ENCODE data around the gene CLEC10A.

CLEC10A gene

DNA sequence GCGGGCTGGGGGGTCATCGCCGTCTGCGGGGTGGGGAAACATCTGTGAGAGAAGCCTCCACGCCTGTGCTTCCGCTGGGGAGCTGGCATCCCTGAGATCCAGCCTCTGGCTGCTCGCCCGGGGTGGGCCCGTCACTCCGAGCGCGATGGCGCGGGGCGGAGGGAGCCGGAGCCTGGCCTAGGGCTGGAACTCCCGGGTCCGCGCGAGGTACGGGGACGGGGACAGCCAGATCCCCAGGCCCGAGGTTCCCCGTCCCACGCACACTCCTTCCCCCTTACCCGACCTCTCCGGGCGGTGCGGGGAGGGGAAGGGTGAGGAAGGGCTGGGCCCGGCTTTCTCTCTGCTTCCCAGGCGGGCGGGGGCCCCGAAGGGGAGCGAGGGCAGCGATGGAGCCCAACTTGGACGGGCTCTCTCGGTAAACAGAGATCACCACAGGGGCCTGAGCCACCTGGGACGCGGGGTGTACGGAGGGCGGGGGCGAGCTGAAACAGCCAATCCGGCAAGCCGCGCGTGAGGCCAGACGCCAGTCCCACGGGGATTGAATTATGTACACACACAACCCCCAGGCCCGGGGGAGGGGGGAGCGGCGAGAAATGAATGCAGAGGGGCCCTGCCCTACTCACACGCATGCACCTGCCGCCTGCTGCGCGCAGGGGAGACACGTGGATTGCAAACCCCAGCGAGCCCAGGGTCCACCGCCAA lies 36.4 kb downstream of the CLEC10A start, which contains the start of gene SLC16A11 (continued):
- TF ChIP-seq, protein P1, sequence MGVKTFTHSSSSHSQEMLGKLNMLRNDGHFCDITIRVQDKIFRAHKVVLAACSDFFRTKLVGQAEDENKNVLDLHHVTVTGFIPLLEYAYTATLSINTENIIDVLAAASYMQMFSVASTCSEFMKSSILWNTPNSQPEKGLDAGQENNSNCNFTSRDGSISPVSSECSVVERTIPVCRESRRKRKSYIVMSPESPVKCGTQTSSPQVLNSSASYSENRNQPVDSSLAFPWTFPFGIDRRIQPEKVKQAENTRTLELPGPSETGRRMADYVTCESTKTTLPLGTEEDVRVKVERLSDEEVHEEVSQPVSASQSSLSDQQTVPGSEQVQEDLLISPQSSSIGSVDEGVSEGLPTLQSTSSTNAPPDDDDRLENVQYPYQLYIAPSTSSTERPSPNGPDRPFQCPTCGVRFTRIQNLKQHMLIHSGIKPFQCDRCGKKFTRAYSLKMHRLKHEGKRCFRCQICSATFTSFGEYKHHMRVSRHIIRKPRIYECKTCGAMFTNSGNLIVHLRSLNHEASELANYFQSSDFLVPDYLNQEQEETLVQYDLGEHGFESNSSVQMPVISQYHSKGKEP (tag by site-specific recombination; IDR thresholded peaks at IDR 0.05), result peak; percentile 53; the same call in 1 of the 2 replicates
- TF ChIP-seq, protein P2, sequence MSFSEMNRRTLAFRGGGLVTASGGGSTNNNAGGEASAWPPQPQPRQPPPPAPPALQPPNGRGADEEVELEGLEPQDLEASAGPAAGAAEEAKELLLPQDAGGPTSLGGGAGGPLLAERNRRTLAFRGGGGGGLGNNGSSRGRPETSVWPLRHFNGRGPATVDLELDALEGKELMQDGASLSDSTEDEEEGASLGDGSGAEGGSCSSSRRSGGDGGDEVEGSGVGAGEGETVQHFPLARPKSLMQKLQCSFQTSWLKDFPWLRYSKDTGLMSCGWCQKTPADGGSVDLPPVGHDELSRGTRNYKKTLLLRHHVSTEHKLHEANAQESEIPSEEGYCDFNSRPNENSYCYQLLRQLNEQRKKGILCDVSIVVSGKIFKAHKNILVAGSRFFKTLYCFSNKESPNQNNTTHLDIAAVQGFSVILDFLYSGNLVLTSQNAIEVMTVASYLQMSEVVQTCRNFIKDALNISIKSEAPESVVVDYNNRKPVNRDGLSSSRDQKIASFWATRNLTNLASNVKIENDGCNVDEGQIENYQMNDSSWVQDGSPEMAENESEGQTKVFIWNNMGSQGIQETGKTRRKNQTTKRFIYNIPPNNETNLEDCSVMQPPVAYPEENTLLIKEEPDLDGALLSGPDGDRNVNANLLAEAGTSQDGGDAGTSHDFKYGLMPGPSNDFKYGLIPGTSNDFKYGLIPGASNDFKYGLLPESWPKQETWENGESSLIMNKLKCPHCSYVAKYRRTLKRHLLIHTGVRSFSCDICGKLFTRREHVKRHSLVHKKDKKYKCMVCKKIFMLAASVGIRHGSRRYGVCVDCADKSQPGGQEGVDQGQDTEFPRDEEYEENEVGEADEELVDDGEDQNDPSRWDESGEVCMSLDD (tag by site-specific recombination; IDR thresholded peaks at IDR 0.05), result peak; percentile 13; the same call in 1 of the 2 replicates
- peak; percentile 86 for TF ChIP-seq ZBTB17 (tag by site-specific recombination; IDR thresholded peaks at IDR 0.05)
- TF ChIP-seq, protein P3, sequence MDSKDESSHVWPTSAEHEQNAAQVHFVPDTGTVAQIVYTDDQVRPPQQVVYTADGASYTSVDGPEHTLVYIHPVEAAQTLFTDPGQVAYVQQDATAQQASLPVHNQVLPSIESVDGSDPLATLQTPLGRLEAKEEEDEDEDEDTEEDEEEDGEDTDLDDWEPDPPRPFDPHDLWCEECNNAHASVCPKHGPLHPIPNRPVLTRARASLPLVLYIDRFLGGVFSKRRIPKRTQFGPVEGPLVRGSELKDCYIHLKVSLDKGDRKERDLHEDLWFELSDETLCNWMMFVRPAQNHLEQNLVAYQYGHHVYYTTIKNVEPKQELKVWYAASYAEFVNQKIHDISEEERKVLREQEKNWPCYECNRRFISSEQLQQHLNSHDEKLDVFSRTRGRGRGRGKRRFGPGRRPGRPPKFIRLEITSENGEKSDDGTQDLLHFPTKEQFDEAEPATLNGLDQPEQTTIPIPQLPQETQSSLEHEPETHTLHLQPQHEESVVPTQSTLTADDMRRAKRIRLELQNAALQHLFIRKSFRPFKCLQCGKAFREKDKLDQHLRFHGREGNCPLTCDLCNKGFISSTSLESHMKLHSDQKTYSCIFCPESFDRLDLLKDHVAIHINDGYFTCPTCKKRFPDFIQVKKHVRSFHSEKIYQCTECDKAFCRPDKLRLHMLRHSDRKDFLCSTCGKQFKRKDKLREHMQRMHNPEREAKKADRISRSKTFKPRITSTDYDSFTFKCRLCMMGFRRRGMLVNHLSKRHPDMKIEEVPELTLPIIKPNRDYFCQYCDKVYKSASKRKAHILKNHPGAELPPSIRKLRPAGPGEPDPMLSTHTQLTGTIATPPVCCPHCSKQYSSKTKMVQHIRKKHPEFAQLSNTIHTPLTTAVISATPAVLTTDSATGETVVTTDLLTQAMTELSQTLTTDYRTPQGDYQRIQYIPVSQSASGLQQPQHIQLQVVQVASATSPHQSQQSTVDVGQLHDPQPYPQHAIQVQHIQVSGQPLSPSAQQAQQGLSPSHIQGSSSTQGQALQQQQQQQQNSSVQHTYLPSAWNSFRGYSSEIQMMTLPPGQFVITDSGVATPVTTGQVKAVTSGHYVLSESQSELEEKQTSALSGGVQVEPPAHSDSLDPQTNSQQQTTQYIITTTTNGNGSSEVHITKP (tag by site-specific recombination; IDR thresholded peaks at IDR 0.05), result peak; percentile 47
- TF ChIP-seq, protein P4, sequence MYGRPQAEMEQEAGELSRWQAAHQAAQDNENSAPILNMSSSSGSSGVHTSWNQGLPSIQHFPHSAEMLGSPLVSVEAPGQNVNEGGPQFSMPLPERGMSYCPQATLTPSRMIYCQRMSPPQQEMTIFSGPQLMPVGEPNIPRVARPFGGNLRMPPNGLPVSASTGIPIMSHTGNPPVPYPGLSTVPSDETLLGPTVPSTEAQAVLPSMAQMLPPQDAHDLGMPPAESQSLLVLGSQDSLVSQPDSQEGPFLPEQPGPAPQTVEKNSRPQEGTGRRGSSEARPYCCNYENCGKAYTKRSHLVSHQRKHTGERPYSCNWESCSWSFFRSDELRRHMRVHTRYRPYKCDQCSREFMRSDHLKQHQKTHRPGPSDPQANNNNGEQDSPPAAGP (tag by site-specific recombination; IDR thresholded peaks at IDR 0.05), result peak; percentile 67; the same call in 1 of the 2 replicates
- no peak for TF ChIP-seq ZNF146 (tag by site-specific recombination; IDR thresholded peaks at IDR 0.05)
- peak; percentile 86 for TF ChIP-seq ZNF341 (tag by site-specific recombination; IDR thresholded peaks at IDR 0.05; ENCODE audit: low read depth)
- TF ChIP-seq, protein P5, sequence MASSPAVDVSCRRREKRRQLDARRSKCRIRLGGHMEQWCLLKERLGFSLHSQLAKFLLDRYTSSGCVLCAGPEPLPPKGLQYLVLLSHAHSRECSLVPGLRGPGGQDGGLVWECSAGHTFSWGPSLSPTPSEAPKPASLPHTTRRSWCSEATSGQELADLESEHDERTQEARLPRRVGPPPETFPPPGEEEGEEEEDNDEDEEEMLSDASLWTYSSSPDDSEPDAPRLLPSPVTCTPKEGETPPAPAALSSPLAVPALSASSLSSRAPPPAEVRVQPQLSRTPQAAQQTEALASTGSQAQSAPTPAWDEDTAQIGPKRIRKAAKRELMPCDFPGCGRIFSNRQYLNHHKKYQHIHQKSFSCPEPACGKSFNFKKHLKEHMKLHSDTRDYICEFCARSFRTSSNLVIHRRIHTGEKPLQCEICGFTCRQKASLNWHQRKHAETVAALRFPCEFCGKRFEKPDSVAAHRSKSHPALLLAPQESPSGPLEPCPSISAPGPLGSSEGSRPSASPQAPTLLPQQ (tag by site-specific recombination; IDR thresholded peaks at IDR 0.05), result peak; percentile 97
- TF ChIP-seq, protein P6, sequence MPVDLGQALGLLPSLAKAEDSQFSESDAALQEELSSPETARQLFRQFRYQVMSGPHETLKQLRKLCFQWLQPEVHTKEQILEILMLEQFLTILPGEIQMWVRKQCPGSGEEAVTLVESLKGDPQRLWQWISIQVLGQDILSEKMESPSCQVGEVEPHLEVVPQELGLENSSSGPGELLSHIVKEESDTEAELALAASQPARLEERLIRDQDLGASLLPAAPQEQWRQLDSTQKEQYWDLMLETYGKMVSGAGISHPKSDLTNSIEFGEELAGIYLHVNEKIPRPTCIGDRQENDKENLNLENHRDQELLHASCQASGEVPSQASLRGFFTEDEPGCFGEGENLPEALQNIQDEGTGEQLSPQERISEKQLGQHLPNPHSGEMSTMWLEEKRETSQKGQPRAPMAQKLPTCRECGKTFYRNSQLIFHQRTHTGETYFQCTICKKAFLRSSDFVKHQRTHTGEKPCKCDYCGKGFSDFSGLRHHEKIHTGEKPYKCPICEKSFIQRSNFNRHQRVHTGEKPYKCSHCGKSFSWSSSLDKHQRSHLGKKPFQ (tag by site-specific recombination; IDR thresholded peaks at IDR 0.05), result 0 out of 2 replicates have a peak, but pooled peaks have one; percentile 33
- peak; percentile 95 for TF ChIP-seq GLIS2 (tag by site-specific recombination; IDR thresholded peaks at IDR 0.05)
- no peak for TF ChIP-seq ZNF394 (tag by site-specific recombination; IDR thresholded peaks at IDR 0.05; ENCODE audit: borderline replicate concordance)
- TF ChIP-seq, protein P7, sequence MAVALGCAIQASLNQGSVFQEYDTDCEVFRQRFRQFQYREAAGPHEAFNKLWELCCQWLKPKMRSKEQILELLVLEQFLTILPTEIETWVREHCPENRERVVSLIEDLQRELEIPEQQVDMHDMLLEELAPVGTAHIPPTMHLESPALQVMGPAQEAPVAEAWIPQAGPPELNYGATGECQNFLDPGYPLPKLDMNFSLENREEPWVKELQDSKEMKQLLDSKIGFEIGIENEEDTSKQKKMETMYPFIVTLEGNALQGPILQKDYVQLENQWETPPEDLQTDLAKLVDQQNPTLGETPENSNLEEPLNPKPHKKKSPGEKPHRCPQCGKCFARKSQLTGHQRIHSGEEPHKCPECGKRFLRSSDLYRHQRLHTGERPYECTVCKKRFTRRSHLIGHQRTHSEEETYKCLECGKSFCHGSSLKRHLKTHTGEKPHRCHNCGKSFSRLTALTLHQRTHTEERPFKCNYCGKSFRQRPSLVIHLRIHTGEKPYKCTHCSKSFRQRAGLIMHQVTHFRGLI (tag by site-specific recombination; IDR thresholded peaks at IDR 0.05), result peak; percentile 99
- TF ChIP-seq ZNF701 (tag by site-specific recombination; IDR thresholded peaks at IDR 0.05), result no peak
- TF ChIP-seq, protein P8, sequence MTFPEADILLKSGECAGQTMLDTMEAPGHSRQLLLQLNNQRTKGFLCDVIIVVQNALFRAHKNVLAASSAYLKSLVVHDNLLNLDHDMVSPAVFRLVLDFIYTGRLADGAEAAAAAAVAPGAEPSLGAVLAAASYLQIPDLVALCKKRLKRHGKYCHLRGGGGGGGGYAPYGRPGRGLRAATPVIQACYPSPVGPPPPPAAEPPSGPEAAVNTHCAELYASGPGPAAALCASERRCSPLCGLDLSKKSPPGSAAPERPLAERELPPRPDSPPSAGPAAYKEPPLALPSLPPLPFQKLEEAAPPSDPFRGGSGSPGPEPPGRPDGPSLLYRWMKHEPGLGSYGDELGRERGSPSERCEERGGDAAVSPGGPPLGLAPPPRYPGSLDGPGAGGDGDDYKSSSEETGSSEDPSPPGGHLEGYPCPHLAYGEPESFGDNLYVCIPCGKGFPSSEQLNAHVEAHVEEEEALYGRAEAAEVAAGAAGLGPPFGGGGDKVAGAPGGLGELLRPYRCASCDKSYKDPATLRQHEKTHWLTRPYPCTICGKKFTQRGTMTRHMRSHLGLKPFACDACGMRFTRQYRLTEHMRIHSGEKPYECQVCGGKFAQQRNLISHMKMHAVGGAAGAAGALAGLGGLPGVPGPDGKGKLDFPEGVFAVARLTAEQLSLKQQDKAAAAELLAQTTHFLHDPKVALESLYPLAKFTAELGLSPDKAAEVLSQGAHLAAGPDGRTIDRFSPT (tag by site-specific recombination; IDR thresholded peaks at IDR 0.05), result peak; percentile 72
- peak; percentile 19; the same call in 1 of the 2 replicates for TF ChIP-seq KLF1 (tag by site-specific recombination; IDR thresholded peaks at IDR 0.05)
- no peak for TF ChIP-seq MZF1 (tag by site-specific recombination; IDR thresholded peaks at IDR 0.05; ENCODE audit: borderline replicate concordance)
- TF ChIP-seq TRIM28 (IDR thresholded peaks at IDR 0.05; ENCODE audit: borderline replicate concordance, low read length), result no peak
- peak; percentile 44; the same call in 1 of the 2 replicates for TF ChIP-seq ZBTB20 (tag by site-specific recombination; IDR thresholded peaks at IDR 0.05)
- no peak for TF ChIP-seq ZNF140 (tag by site-specific recombination; IDR thresholded peaks at IDR 0.05)
- TF ChIP-seq ZBTB8A (tag by site-specific recombination; IDR thresholded peaks at IDR 0.05), result peak; percentile 94
- peak; percentile 49 for TF ChIP-seq ZNF629 (tag by site-specific recombination; IDR thresholded peaks at IDR 0.05)
- peak; percentile 89 for TF ChIP-seq EGR2 (tag by site-specific recombination; IDR thresholded peaks at IDR 0.05; ENCODE audit: low read depth)

Data from HEK293 (cell line).